Mammary epithelial cell (primary cell): Measurements from ENCODE around the gene PARP2.

ENCODE experiments used
- EZH2 ChIP-seq: IDR thresholded peaks from 2 replicates; pipeline ENCODE4 v1.6.1; 2012; ENCODE audit warnings: low read length, inconsistent platforms, borderline replicate concordance
- TF ChIP-seq, protein P1 (sequence below), 2 donors: IDR thresholded peaks in 1 of 2; conservative IDR thresholded peaks in 1 of 2; 2 replicates each; pipeline ENCODE4 v1.5.1; 2011 to 2012; ENCODE audit warnings: inconsistent platforms in 2 of 2, low read length in 2 of 2, mild to moderate bottlenecking in 2 of 2, control low read depth in 1 of 2, low read depth in 1 of 2; ENCODE audit not compliant: insufficient read depth in 1 of 2; ENCODE audit errors: extremely low read depth in 1 of 2

DNA sequence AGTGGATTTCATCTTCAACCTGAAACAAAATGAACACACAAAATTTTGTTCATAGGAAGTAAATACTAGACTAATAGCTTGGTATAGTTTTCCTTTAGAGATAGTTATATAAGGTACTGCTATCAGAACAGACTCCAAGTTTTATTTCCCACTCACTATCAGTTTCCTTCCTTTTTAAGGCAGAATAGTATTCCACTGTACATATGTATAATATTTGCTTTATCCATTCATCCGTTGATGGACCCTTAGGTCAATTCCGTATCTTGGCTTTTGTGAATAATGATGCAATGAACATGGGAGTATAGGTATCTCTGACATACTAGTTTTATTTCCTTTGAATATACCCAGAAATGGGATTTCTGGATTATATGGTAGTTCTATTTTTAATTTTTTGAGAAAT, 14.1 kb upstream of the PARP2 start:
- TF ChIP-seq, protein P1, sequence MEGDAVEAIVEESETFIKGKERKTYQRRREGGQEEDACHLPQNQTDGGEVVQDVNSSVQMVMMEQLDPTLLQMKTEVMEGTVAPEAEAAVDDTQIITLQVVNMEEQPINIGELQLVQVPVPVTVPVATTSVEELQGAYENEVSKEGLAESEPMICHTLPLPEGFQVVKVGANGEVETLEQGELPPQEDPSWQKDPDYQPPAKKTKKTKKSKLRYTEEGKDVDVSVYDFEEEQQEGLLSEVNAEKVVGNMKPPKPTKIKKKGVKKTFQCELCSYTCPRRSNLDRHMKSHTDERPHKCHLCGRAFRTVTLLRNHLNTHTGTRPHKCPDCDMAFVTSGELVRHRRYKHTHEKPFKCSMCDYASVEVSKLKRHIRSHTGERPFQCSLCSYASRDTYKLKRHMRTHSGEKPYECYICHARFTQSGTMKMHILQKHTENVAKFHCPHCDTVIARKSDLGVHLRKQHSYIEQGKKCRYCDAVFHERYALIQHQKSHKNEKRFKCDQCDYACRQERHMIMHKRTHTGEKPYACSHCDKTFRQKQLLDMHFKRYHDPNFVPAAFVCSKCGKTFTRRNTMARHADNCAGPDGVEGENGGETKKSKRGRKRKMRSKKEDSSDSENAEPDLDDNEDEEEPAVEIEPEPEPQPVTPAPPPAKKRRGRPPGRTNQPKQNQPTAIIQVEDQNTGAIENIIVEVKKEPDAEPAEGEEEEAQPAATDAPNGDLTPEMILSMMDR (conservative IDR thresholded peaks at IDR 0.05 in 1 of 2, IDR thresholded peaks at IDR 0.05 in 1 of 2; ENCODE audit: extremely low read depth in 1 of 2, insufficient read depth in 1 of 2, low read depth in 1 of 2, low read length in 2 of 2), result no peak
- TF ChIP-seq EZH2, result no peak
